ENCODE results near the gene EXOC7.

DNA sequence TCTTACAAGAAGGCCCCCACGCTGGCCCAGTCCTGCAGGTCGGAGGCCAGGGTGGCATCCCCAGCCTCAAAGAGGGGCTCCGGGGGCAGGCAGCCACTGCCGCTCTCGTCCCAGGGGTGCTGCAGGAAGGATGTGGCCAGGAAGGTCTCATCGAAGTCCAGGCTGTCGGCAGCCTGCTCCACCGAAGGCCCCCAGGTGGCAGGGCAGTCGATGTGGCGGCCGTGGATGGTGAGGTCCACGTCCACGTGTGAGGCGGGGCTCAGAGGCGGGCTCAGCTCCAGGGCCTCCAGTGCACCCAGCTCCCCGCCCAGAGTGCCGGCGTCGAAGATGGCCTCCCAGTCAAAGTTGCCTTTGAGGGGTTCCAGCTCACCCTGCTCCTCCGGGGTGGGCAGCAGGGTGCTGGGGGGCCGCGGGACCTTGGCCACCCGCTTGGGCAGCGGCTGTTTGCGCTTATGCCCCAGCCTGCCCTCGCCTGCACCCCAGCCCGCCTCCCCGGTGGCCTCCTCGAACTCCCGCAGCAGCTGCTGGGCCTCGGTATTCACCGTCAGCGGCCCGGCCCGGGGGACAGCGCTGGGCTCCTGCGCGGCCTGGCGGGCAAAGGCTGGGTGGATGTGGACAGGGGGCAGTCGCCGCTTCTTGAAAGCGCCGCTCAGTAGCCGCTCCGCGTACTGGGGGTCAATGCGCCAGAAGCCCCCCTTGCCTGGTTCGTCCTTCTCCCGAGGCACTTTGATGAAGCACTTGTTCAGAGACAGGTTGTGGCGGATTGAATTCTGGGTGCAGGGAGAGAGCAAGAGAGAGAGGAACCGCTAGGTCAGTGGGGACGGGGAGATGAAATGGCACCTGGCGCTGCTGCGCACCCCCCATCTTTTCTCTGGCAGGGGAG, 34.0 kb upstream of the EXOC7 start:
- no peak for TF ChIP-seq NFATC4 (CRISPR knock-in tag; IDR thresholded peaks at IDR 0.05)
- TF ChIP-seq, protein P1, sequence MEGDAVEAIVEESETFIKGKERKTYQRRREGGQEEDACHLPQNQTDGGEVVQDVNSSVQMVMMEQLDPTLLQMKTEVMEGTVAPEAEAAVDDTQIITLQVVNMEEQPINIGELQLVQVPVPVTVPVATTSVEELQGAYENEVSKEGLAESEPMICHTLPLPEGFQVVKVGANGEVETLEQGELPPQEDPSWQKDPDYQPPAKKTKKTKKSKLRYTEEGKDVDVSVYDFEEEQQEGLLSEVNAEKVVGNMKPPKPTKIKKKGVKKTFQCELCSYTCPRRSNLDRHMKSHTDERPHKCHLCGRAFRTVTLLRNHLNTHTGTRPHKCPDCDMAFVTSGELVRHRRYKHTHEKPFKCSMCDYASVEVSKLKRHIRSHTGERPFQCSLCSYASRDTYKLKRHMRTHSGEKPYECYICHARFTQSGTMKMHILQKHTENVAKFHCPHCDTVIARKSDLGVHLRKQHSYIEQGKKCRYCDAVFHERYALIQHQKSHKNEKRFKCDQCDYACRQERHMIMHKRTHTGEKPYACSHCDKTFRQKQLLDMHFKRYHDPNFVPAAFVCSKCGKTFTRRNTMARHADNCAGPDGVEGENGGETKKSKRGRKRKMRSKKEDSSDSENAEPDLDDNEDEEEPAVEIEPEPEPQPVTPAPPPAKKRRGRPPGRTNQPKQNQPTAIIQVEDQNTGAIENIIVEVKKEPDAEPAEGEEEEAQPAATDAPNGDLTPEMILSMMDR (IDR thresholded peaks at IDR 0.05), result no peak

Measured in WTC11 (cell line).